ENCODE measurements around the gene TNIK.

DNA sequence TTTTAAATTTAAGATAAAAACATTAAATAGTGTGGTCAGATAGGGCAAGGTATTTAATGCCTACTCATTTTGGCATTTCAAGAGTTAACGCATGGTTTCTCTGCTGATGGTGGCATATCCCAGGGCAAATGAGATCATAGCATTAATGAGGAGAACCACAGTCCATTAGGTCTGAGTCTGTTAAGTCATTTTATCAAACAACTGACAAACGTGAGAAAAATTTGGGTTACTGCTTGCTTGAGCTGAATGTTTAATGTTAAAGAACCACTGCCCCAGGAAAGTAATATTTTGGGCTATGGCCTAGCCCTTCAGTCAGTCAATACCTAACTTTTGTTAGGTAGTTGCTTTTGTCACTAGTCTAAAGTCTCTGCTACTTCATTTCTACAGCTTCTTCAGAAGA lies 395.7 kb downstream of the TNIK start:
- TF ChIP-seq EZH2 (IDR thresholded peaks at IDR 0.05; ENCODE audit: borderline replicate concordance) (no peak), EZH2phosphoT487 (IDR thresholded peaks at IDR 0.05; ENCODE audit: low read depth, severe bottlenecking, unreplicated experiment) (no peak)
- TF ChIP-seq, protein P1, sequence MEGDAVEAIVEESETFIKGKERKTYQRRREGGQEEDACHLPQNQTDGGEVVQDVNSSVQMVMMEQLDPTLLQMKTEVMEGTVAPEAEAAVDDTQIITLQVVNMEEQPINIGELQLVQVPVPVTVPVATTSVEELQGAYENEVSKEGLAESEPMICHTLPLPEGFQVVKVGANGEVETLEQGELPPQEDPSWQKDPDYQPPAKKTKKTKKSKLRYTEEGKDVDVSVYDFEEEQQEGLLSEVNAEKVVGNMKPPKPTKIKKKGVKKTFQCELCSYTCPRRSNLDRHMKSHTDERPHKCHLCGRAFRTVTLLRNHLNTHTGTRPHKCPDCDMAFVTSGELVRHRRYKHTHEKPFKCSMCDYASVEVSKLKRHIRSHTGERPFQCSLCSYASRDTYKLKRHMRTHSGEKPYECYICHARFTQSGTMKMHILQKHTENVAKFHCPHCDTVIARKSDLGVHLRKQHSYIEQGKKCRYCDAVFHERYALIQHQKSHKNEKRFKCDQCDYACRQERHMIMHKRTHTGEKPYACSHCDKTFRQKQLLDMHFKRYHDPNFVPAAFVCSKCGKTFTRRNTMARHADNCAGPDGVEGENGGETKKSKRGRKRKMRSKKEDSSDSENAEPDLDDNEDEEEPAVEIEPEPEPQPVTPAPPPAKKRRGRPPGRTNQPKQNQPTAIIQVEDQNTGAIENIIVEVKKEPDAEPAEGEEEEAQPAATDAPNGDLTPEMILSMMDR (IDR thresholded peaks at IDR 0.05; ENCODE audit: poor library complexity) = no peak

Data from hepatocyte (in vitro differentiated cells).